HepG2 (cell line): Measurements from ENCODE around the gene HOMEZ. TPM values are rescaled to one million over a fixed set of nuclear protein-coding genes. Genes with fewer than 3 reads are reported as not detected.

ENCODE experiments used
- FIP1L1 ChIP-seq: fragments of 200-400 bp; formaldehyde crosslinking; IDR thresholded peaks from 2 replicates; pipeline ENCODE4 v1.6.1; 2018; ENCODE audit warnings: low read depth, mild to moderate bottlenecking, low read length, moderate library complexity, borderline replicate concordance; ENCODE audit not compliant: insufficient read depth
- HES4 ChIP-seq: sonication (generic); formaldehyde crosslinking; IDR thresholded peaks from 2 replicates; pipeline ENCODE4 v1.9.0; 2021; ENCODE audit warnings: mild to moderate bottlenecking, missing genetic modification reagents, borderline replicate concordance
- JUND ChIP-seq: sonication (generic); formaldehyde crosslinking; IDR thresholded peaks from 2 replicates; pipeline ENCODE4 v1.8.0; 2022; ENCODE audit warnings: mild to moderate bottlenecking, missing genetic modification reagents
- KMT2A ChIP-seq: sonication (generic); formaldehyde crosslinking; IDR thresholded peaks from 2 replicates; pipeline ENCODE4 v1.4.0; 2020; ENCODE audit warnings: missing genetic modification reagents
- NCOA5 ChIP-seq: sonication (generic); formaldehyde crosslinking; IDR thresholded peaks from 2 replicates; pipeline ENCODE4 v1.4.0; 2020; ENCODE audit warnings: missing genetic modification reagents
- RARA ChIP-seq: IDR thresholded peaks from 2 replicates; pipeline ENCODE4 v1.6.1; 2016; ENCODE audit warnings: missing genetic modification reagents, missing compliant biosample characterization
- SMC3 ChIP-seq: IDR thresholded peaks from 2 replicates; pipeline ENCODE4 v1.6.1; 2011; ENCODE audit warnings: low read length, improper control_type of control experiment
- TARDBP ChIP-seq: sonication (generic); formaldehyde crosslinking; IDR thresholded peaks from 2 replicates; pipeline ENCODE4 v1.8.0; 2022; ENCODE audit warnings: mild to moderate bottlenecking, missing genetic modification reagents
- ZBTB20 ChIP-seq: sonication (generic); formaldehyde crosslinking; IDR thresholded peaks from 2 replicates; pipeline ENCODE4 v1.8.1; 2023; ENCODE audit warnings: missing genetic modification reagents, low read depth, mild to moderate bottlenecking, borderline replicate concordance
- ZFP36 ChIP-seq: fragments of 150-350 bp; IDR thresholded peaks from 2 replicates; pipeline ENCODE4 v1.6.1; 2018; ENCODE audit warnings: borderline replicate concordance, low read length, low read depth; ENCODE audit not compliant: partially characterized antibody
- ZFP37 ChIP-seq: sonication (generic); formaldehyde crosslinking; IDR thresholded peaks from 2 replicates; pipeline ENCODE4 v1.4.0; 2020; ENCODE audit warnings: missing genetic modification reagents, borderline replicate concordance
- ZNF260 ChIP-seq: sonication (generic); formaldehyde crosslinking; IDR thresholded peaks from 2 replicates; pipeline ENCODE4 v1.4.0; 2020; ENCODE audit warnings: missing genetic modification reagents, low read depth, mild to moderate bottlenecking, borderline replicate concordance
- ZNF382 ChIP-seq: sonication (generic); formaldehyde crosslinking; IDR thresholded peaks from 2 replicates; pipeline ENCODE4 v1.5.0; 2020; ENCODE audit warnings: missing genetic modification reagents, mild to moderate bottlenecking, borderline replicate concordance
- ZNF431 ChIP-seq: sonication (generic); formaldehyde crosslinking; IDR thresholded peaks from 2 replicates; pipeline ENCODE4 v1.9.0; 2022; ENCODE audit warnings: missing genetic modification reagents, low read depth, mild to moderate bottlenecking, borderline replicate concordance
- ZNF615 ChIP-seq: sonication (generic); formaldehyde crosslinking; IDR thresholded peaks from 2 replicates; pipeline ENCODE4 v1.5.0; 2020; ENCODE audit warnings: mild to moderate bottlenecking, missing genetic modification reagents, borderline replicate concordance
- polyA plus RNA-seq, 8 experiments: library from polyadenylated mRNA; depleted of rRNA in 3 of 8; stranded (reverse) in 7 of 8; unstranded in 1 of 8; fragments of >200 nt; fragmentation: Illumina TruSeq in 4 of 8; extraction: Trizol in 4 of 8; gene quantifications; 2 replicates each; pipeline versions ENCODE4 v1.2.1 to v1.2.3, GENCODE V29; 2011 to 2016; ENCODE audit warnings: low read depth in 4 of 8, missing spikeins in 1 of 8, mixed read lengths in 1 of 8; ENCODE audit not compliant: insufficient read depth in 1 of 8
- total RNA-seq, 5 experiments: library from RNA; depleted of rRNA; stranded (reverse); fragments of >200 nt; fragmentation: Illumina TruSeq; extraction: Trizol; gene quantifications; 2 replicates each; pipeline ENCODE4 v1.2.3, GENCODE V29; 2016; ENCODE audit warnings: low read depth in 1 of 5
- TF ChIP-seq, protein P1 (sequence below): sonication (generic); formaldehyde crosslinking; IDR thresholded peaks from 2 replicates; pipeline ENCODE4 v1.8.1; 2023; ENCODE audit warnings: mild to moderate bottlenecking, inconsistent platforms, moderate library complexity, missing genetic modification reagents, borderline replicate concordance
- TF ChIP-seq, protein P2 (sequence below): sonication (generic); formaldehyde crosslinking; IDR thresholded peaks from 2 replicates; pipeline ENCODE4 v1.4.0; 2020; ENCODE audit warnings: missing genetic modification reagents, borderline replicate concordance
- TF ChIP-seq, protein P3 (sequence below): sonication (generic); formaldehyde crosslinking; IDR thresholded peaks from 2 replicates; pipeline ENCODE4 v1.5.1; 2020; ENCODE audit warnings: missing genetic modification reagents, mild to moderate bottlenecking, borderline replicate concordance
- TF ChIP-seq, protein P4 (sequence below): IDR thresholded peaks from 2 replicates; pipeline ENCODE4 v1.6.1; 2016; ENCODE audit warnings: low read depth, borderline replicate concordance
- TF ChIP-seq, protein P5 (sequence below): sonication (generic); formaldehyde crosslinking; IDR thresholded peaks from 2 replicates; pipeline ENCODE4 v1.4.0; 2020; ENCODE audit warnings: mild to moderate bottlenecking, missing genetic modification reagents

Gene HOMEZ
- total and polyA plus RNA-seq, 2 of the 13 experiments (the other 11 are each of a cell fraction or from before 2014, with no cell fraction given) = 14.5 to 31.8 TPM

DNA sequence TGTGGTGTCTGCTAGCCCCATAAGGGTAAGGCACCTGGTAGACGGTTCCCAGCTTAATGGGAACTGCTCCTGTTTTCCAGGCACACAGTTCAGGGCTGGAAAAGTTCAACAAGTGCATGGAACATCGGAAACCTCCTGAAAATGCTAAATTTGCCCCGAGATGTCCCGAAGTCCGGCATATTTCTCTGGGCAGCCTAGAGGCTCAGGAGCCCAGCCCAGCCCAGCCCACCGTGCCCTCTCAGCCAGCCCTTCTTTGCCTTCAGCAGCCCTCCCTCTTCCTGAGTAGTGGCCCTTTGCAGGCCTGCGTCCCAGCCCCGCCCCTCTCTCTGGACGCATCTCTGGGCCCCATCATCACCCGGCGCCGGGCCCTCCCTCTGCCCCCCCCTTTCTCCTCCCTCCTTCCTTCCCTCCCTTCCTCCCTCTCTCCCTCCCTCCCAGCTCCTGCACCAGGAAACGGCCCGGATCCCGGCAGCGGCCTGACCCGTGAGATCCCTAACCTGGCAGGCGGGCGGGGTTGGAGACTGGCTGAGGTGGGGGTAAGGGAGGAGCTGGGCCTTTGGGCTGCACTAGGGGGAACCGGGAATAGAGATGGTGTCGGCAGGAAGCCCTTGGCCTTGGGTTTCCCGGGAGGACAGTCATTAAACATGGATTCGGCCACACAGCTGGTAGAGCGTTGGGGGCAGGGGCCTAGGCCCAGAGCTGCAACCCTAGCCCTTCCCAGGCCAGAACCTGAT is 20.6 kb upstream of the HOMEZ start, which contains the start of gene BCL2L2 (continued):
- TF ChIP-seq RARA (CRISPR knock-in tag) (peak; percentile 63), TARDBP (CRISPR knock-in tag) (peak; percentile 100), HES4 (peak; percentile 71; the same call in 1 of the 2 replicates), ZBTB20 (CRISPR knock-in tag) (peak; percentile 70), ZNF260 (CRISPR knock-in tag) (0 out of 2 replicates have a peak, but pooled peaks have one; percentile 32), ZNF382 (no peak), ZNF431 (CRISPR knock-in tag) (no peak), FIP1L1 (0 out of 2 replicates have a peak, but pooled peaks have one; percentile 92), JUND (peak; percentile 38; the same call in 1 of the 2 replicates), KMT2A (CRISPR knock-in tag) (peak; percentile 37; the same call in 1 of the 2 replicates), ZNF615 (CRISPR knock-in tag) (no peak), ZFP37 (CRISPR knock-in tag) (peak; percentile 93), NCOA5 (no peak), ZFP36 (no peak), SMC3 (peak; percentile 14; the same call in 1 of the 2 replicates)
- TF ChIP-seq, protein P1, sequence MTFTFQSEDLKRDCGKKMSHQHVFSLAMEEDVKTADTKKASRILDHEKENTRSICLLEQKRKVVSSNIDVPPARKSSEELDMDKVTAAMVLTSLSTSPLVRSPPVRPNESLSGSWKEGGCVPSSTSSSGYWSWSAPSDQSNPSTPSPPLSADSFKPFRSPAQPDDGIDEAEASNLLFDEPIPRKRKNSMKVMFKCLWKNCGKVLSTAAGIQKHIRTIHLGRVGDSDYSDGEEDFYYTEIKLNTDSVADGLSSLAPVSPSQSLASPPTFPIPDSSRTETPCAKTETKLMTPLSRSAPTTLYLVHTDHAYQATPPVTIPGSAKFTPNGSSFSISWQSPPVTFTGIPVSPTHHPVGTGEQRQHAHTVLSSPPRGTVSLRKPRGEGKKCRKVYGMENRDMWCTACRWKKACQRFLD (CRISPR knock-in tag) = peak; percentile 97; the same call in 1 of the 2 replicates
- TF ChIP-seq, protein P2, sequence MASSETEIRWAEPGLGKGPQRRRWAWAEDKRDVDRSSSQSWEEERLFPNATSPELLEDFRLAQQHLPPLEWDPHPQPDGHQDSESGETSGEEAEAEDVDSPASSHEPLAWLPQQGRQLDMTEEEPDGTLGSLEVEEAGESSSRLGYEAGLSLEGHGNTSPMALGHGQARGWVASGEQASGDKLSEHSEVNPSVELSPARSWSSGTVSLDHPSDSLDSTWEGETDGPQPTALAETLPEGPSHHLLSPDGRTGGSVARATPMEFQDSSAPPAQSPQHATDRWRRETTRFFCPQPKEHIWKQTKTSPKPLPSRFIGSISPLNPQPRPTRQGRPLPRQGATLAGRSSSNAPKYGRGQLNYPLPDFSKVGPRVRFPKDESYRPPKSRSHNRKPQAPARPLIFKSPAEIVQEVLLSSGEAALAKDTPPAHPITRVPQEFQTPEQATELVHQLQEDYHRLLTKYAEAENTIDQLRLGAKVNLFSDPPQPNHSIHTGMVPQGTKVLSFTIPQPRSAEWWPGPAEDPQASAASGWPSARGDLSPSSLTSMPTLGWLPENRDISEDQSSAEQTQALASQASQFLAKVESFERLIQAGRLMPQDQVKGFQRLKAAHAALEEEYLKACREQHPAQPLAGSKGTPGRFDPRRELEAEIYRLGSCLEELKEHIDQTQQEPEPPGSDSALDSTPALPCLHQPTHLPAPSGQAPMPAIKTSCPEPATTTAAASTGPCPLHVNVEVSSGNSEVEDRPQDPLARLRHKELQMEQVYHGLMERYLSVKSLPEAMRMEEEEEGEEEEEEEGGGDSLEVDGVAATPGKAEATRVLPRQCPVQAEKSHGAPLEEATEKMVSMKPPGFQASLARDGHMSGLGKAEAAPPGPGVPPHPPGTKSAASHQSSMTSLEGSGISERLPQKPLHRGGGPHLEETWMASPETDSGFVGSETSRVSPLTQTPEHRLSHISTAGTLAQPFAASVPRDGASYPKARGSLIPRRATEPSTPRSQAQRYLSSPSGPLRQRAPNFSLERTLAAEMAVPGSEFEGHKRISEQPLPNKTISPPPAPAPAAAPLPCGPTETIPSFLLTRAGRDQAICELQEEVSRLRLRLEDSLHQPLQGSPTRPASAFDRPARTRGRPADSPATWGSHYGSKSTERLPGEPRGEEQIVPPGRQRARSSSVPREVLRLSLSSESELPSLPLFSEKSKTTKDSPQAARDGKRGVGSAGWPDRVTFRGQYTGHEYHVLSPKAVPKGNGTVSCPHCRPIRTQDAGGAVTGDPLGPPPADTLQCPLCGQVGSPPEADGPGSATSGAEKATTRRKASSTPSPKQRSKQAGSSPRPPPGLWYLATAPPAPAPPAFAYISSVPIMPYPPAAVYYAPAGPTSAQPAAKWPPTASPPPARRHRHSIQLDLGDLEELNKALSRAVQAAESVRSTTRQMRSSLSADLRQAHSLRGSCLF = no peak
- TF ChIP-seq, protein P3, sequence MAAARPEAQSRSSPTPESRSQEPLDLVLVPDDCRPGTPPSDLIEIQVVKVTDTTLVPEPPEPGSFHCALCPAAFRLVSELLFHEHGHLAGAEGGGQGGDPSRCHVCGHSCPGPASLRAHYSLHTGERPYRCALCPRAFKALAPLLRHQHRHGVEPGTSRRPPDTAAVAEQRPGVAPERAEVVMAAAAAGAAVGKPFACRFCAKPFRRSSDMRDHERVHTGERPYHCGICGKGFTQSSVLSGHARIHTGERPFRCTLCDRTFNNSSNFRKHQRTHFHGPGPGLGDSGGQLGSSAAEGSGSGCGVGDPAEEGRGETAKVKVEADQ (CRISPR knock-in tag) = peak; percentile 61; the same call in 1 of the 2 replicates
- TF ChIP-seq, protein P4, sequence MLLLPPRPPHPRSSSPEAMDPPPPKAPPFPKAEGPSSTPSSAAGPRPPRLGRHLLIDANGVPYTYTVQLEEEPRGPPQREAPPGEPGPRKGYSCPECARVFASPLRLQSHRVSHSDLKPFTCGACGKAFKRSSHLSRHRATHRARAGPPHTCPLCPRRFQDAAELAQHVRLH (CRISPR knock-in tag) = peak; percentile 92
- TF ChIP-seq, protein P5, sequence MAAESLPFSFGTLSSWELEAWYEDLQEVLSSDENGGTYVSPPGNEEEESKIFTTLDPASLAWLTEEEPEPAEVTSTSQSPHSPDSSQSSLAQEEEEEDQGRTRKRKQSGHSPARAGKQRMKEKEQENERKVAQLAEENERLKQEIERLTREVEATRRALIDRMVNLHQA (CRISPR knock-in tag) = 0 out of 2 replicates have a peak, but pooled peaks have one; percentile 25
